GM12874 (cell line): ENCODE measurements around the gene PFDN2.

Experiments
- TF ChIP-seq, protein P1 (sequence below): IDR thresholded peaks from 2 replicates; pipeline ENCODE4 v1.5.1; 2011; ENCODE audit warnings: low read depth, mild to moderate bottlenecking, control low read depth, low read length, moderate library complexity; ENCODE audit not compliant: insufficient read depth

Gene PFDN2, protein sequence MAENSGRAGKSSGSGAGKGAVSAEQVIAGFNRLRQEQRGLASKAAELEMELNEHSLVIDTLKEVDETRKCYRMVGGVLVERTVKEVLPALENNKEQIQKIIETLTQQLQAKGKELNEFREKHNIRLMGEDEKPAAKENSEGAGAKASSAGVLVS

DNA sequence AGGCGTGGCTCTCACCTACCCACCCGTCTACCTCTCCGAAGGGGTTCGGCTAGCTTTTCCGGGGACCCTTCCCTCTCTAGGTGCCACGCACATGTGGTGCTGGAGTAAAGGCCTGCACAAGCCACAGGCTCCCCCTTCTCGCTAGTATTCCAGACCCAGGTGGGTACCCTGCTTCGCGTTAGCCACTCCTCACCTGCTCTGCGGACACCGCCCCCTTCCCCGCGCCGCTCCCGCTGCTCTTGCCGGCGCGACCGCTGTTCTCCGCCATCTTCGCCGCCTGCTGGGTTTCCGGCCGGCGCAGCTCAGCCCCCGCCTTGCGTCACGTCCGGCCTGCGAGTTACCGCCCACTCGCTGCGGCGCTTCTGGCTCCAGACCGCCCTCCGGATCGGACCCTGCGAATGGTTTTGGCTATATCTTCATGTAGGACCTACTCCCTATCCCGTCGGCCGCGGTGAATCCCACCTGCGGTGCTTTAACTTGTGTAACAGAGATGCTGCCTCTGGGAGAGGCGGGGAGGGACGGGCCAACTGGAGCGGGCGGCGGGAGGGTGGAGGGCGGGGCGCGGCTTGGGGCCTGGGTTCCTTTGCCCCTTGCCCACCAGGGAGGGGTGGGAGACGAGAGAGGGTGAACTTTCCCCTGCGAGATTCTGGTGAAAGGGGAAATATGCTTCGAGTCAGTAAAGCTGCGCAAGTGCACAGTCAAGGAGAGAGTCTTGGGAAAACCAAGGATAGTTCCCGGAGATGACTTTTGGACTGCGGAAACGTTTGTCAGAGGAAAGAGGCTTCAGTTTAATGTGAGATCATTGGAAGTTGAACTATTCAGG lies at the start of gene PFDN2, which contains the start of gene NIT1:
TSS of gene PFDN2 (minus strand) at position 279 of the 823 bp plus-strand sequence. CDS start at position 268, 11 bp downstream.
TSS of gene NIT1 (plus strand) at position 347 of the 823 bp plus-strand sequence. CDS start at position 419, 72 bp downstream.
- TF ChIP-seq, protein P1, sequence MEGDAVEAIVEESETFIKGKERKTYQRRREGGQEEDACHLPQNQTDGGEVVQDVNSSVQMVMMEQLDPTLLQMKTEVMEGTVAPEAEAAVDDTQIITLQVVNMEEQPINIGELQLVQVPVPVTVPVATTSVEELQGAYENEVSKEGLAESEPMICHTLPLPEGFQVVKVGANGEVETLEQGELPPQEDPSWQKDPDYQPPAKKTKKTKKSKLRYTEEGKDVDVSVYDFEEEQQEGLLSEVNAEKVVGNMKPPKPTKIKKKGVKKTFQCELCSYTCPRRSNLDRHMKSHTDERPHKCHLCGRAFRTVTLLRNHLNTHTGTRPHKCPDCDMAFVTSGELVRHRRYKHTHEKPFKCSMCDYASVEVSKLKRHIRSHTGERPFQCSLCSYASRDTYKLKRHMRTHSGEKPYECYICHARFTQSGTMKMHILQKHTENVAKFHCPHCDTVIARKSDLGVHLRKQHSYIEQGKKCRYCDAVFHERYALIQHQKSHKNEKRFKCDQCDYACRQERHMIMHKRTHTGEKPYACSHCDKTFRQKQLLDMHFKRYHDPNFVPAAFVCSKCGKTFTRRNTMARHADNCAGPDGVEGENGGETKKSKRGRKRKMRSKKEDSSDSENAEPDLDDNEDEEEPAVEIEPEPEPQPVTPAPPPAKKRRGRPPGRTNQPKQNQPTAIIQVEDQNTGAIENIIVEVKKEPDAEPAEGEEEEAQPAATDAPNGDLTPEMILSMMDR, result no peak

DNA sequence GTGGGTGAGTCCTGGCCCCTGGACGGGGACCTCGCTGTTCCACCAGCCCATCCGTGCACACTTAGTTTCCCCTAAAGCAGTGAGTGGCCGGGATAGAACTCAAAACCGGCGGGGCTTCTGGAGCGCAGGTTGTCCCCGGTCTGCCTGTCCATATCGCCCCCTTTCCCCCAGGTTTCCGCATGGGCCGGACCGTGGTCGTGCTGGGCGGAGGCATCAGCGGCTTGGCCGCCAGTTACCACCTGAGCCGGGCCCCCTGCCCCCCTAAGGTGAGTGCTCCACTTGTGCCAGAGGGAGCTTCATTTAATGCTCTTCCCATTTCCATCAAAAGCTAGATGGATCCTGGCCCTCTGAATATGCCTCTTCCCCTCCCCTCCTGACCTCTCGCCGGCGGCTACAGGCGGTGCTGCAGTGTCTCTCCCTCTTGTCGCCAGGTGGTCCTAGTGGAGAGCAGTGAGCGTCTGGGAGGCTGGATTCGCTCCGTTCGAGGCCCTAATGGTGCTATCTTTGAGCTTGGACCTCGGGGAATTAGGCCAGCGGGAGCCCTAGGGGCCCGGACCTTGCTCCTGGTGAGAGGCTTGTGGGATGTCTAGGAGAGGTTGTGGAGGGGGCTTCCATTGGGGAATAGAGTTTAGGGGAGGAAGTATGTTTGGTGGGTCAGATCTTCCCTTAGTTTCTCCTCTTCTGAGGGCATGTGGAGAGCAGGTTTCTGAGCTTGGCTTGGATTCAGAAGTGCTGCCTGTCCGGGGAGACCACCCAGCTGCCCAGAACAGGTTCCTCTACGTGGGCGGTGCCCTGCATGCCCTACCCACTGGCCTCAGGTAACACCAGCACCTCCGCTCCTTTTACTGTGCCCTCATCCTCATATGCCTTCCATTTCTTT lies 49.1 kb upstream of the PFDN2 start:
- TF ChIP-seq, protein P1, result no peak

GRCh38 chr1:161165742-161166668 lies 48.2 kb upstream of the PFDN2 start, which contains the start of gene PPOX:
Gene PPOX (plus strand): TSS chr1:161166426. CDS start chr1:161166848, 422 bp downstream.
- TF ChIP-seq, protein P1, result peak; percentile 67

- TF ChIP-seq, protein P1, result no peak
Observed at GRCh38 chr1:161164901-161165610, 47.2 kb upstream of the PFDN2 start.

DNA sequence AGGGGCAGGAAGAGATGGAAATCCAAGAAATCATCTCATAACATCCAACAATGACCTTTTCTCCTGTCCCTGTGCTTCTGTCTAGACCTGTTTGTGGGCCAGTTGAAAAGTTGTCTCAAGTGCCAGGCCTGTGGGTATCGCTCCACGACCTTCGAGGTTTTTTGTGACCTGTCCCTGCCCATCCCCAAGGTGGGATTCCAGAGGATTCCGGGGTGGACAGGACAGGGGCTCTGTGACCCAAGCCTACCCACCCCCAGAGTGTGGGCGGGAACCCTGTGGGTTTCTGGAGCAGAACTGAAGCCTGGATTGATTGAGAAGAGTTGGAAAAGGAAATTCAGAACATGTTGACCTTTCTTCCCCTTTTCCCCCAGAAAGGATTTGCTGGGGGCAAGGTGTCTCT lies 46.0 kb upstream of the PFDN2 start:
- TF ChIP-seq, protein P1, result no peak

DNA sequence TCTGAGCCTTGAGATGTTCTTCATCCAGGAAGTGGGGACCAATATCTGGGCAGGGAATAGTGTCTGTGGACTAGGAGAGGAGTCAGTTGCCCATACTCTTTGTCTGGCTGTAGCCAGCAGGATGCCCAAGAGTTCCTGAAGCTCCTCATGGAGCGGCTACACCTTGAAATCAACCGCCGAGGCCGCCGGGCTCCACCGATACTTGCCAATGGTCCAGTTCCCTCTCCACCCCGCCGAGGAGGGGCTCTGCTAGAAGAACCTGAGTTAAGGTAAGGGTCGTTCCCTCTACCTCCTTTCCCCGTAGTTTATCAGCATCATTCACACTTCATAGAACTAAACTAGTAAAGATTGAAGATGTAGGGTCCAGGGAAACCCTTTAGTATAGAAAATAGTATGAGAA lies 45.0 kb upstream of the PFDN2 start:
- TF ChIP-seq, protein P1, result no peak
